HG02759 (cell line): ENCODE measurements around the gene AMD1.
A peak's percentile ranks its signal among the peaks of the same experiment; 100 is the strongest.

Experiments
- ATAC-seq: cut with Tn5 transposase; IDR thresholded peaks from one replicate; pipeline ENCODE4 v1.9.1; 2021; ENCODE audit warnings: mild to moderate bottlenecking, moderate library complexity; ENCODE audit not compliant: unreplicated experiment

Gene AMD1

DNA sequence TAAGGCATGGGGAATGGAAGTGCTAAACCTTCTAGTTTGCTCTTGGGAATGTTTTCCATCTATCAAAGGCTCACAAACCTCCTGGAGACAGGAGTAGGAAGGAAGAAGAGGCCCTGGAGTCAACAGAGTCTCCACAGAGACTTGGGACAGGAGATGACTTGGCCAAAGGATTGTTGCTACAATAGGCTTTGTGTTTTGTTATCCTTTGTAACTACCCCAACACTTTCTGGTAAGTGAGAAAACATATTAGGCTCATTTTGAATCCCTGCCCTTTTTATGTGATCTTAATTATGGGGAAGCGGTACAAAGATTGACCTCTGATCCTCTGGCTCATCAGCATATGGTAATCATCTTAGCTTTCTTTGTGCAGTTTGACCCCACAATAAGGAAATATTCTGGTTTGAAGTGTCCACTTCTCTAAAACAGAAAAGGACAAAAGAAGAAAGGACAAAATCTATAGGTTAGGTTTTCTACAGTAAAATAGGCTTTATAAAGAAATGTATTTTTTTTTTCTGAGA is 59.9 kb downstream of the AMD1 start:
- ATAC-seq: no peak

DNA sequence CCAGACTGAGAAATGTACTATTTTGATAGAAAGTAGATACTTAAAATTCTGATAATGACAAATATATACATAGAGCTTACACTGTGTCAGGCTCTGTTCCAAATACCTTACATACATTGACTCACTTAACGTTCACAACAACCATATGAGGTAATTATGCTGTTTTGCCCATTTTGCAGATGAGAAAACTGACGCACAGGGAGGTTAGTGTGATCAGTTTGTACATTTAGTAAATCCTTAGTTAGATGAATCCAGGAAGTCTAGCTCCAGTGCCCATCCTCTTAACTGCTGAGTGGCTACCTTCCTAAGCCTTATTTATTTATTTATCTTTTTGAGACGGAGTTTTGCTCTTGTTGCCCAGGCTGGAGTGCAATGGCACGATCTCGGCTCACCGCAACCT is 60.6 kb downstream of the AMD1 start:
- no peak for ATAC-seq

DNA sequence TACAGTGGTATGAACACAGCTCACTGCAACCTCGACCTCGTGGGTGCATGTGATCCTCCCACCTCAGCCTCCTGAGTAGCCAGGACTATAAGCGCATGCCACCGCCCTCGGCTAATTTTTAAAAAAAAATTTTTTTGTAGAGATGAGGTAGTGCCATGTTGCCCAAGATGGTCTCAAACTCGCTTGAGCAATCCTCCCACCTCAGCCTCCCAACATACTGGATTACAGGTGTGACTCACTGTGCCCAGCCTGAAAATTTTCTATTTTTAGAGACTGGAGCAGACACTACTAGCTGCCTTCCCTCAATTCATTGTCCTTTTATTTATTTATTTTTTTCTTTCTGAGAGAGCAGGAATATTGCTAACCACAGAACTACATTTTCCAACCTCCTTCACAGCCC is 63.6 kb downstream of the AMD1 start:
- no peak for ATAC-seq

DNA sequence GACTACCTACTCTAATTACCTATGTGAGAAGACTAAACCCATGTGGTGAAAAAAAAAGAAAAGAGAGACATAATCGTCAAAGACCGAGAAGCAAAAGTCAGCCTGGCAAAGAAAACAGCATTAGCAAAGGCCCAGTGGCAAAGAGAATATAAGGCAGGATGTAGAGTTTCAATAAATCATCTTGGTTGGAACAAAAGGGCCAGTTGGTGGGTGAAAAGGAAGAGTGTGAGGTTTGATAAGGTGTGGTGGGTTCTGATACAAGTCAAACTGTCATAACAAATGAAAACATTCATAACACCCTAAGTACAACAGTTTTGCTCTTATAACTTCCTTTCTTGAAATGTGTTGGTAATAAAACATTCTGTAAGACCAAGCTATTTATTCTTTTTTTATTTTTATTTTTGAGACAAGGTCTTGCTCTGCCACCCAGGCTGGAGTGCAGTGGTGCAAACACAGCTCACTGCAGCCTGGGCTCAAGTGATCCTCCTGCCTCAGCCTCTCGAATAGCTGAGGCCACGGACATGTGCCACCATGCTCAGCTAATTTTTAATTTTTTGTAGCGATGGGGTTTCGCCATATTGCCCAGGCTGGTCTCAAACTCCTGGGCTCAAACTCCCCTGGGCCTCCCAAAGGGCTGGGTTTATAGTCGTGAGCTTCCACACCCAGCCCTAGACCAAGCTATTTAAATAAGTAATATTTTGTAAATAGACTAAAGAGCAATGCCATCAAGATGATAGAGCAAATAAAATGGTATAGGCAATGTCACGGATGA is 65.0 kb downstream of the AMD1 start:
- no peak for ATAC-seq

DNA sequence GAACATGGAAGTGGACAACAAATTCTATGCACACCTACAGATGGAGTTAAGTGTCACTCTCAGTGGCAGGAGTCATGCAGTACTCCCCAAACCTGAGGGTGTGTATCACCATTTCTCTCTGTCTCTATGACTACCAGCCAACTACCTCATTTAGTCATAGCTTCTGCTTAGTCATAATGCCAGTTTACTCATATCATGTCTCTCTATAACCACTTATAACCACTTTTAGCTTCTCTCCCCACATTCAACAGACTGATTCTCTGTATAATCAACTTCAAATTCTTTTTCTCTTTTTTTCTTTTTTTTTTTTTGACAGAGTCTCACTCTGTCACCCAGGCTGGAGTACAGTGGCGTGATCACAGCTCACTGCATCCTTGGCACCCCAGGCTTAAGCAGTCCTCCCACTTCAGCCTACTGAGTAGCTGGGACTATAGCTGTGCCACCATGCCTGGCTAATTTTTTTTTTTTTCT is 70.1 kb downstream of the AMD1 start:
- ATAC-seq: peak; percentile 99
